Breast epithelium (tissue), 4 donors: ENCODE data around the gene FAM174B. TPM values are rescaled to one million over a fixed set of nuclear protein-coding genes. Genes with fewer than 3 reads are reported as not detected.

ENCODE experiments used
- DNase-seq, 2 donors: peaks; one replicate each; pipeline ENCODE4 v3.0.0-alpha.2; 2019; ENCODE audit warnings: low spot score in 2 of 2
- H3K27ac ChIP-seq, 2 donors: fragments of 200-600 bp; sonication (generic) in 1 of 2; one replicate each; pipeline ENCODE4 v1.5.1; 2016 to 2019; ENCODE audit warnings: mild to moderate bottlenecking in 1 of 2
- H3K27me3 ChIP-seq, 2 donors: fragments of 200-600 bp; sonication (generic) in 1 of 2; one replicate each; pipeline versions ENCODE4 v1.5.1 to v1.6.0; 2017 to 2019; ENCODE audit warnings: control low read depth in 1 of 2, mild to moderate bottlenecking in 1 of 2
- H3K36me3 ChIP-seq: fragments of 200-600 bp; one replicate; pipeline ENCODE4 v1.5.1; 2019
- H3K4me1 ChIP-seq, 2 donors: fragments of 200-600 bp; sonication (generic); one replicate each; pipeline ENCODE4 v1.5.1; 2016 to 2019; ENCODE audit warnings: control low read depth in 1 of 2
- H3K4me3 ChIP-seq, 3 donors: fragments of 200-600 bp; sonication (generic); 1 replicate in 2 of 3; 2 replicates in 1 of 3; pipeline ENCODE4 v1.5.1; 2016 to 2019; ENCODE audit warnings: mild to moderate bottlenecking in 3 of 3, moderate library complexity in 2 of 3
- H3K9me3 ChIP-seq, 2 donors: fragments of 200-600 bp; sonication (generic) in 1 of 2; one replicate each; pipeline ENCODE4 v1.5.1; 2016 to 2019; ENCODE audit warnings: control low read depth in 1 of 2
- CTCF ChIP-seq, 3 donors: fragments of 450-650 bp; IDR thresholded peaks; one replicate each; pipeline ENCODE4 v1.5.1; 2016 to 2017; ENCODE audit warnings: antibody characterized with exemption in 3 of 3, mild to moderate bottlenecking in 3 of 3, moderate library complexity in 3 of 3
- POLR2A ChIP-seq: fragments of 450-650 bp; IDR thresholded peaks from one replicate; pipeline ENCODE4 v1.6.1; 2016; ENCODE audit warnings: antibody characterized with exemption, mild to moderate bottlenecking, moderate library complexity
- POLR2AphosphoS5 ChIP-seq, 3 donors: sonication (generic); formaldehyde crosslinking; IDR thresholded peaks; one replicate each; pipeline ENCODE4 v1.6.1; 2017; ENCODE audit warnings: antibody characterized with exemption in 3 of 3
- intact Hi-C: fragments of 100-400 bp; cut with DNase I; formaldehyde crosslinking; loops from one replicate; pipeline ENCODE4 v1.15.1; 2023; ENCODE audit warnings: low total_unique reads
- total RNA-seq, 3 donors: library from RNA; depleted of rRNA; stranded (reverse); fragments of >200 nt; gene quantifications; one replicate each; pipeline ENCODE4 v1.1.0, GENCODE V29; 2016

Gene FAM174B
- total RNA-seq, result 10 to 100 TPM in 2 of 3 donors, 1 to 10 TPM in 1; 4.3 to 34.7 (median 20.6) TPM

- DNase-seq, result no peak
- Histone ChIP-seq H3K4me3 (peak within 1 kb of the TSS; percentile 52 to 86 (median 63)), H3K9me3 (no peaks in the 10 kb centered on the region), H3K27ac (peak within 1 kb of the TSS; percentile 82 to 91), H3K27me3 (no peaks in the 10 kb centered on the region), H3K4me1 (no peaks in the 10 kb centered on the region), H3K36me3 (no peaks in the 10 kb centered on the region)
- TF ChIP-seq CTCF (IDR thresholded peaks at IDR 0.05) (peak in 1 of 3 donors; percentile 21), POLR2AphosphoS5 (IDR thresholded peaks at IDR 0.05) (no peak)
- intact Hi-C loops, result loop anchor here (2.0 kb wide), 1 partner anchor 75 kb away; no protein-coding TSS in a partner anchor
Observed at GRCh38 chr15:92655178-92655995, at the start of gene FAM174B. FAM174B (minus strand) TSS chr15:92655775.

DNA sequence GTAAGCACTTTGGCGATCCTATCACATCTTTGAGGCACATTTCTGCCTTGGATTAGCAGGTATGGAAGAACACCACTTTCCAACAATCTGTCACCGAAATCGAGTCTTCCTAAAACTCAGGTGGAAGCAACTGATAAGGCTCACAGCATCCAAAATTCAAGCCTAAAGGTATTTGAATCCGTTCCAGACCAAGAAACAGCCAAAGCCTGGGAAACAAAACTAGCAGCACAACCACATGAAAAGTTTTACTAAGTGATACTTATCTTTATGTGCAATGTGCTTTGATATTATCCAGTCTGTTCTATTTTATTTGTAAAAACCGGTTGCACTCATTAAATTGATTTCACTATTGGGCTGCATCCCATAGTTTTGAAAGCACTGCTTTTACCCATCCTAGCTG lies 40.5 kb upstream of the FAM174B start:
- Histone ChIP-seq H3K36me3 (no peaks in the 10 kb centered on the region), H3K4me3 (no peak overlapping the region), H3K27ac (no peak overlapping the region), H3K4me1 (no peaks in the 10 kb centered on the region), H3K9me3 (peaks cover 3 to 5% of the 10 kb centered on the region in 2 donors), H3K27me3 (no peaks in the 10 kb centered on the region)
- TF ChIP-seq POLR2A (no peak), POLR2AphosphoS5 (IDR thresholded peaks at IDR 0.05) (no peak)
- DNase-seq, result no peak
- intact Hi-C loops, result no loop called here

DNA sequence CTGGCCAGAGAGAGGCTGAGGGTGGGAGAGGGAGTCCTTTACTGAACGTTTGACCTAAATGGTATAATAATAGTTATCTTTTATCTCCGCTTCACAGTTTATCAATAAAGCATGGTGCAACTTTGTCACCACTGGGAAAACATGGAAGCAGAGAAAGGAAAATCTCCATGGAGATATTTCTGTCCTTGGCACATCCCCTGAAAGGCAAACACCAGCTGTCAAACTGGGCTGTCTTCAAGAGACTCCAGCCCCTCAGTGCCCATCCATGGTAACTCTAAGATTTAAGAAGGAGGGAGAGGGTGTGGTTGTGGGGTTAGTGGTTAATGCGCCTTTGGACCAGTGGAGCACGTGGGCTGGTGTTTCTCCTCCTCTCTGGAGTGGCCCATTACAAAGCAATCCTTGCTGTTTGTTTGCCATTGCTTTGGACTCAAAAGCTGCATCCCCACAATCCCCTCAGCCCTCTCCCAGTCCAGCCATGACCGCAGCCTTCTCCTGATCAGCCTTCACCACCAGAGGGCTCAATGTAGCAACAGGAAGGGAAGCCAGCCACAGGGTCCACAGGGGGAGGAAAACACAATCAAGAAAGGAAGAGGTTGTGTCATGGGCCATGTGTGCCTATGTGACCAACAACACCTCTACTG lies 38.2 kb upstream of the FAM174B start:
- no peak for TF ChIP-seq POLR2AphosphoS5 (IDR thresholded peaks at IDR 0.05)
- TF ChIP-seq CTCF (IDR thresholded peaks at IDR 0.05), result no peak
- TF ChIP-seq POLR2A, result no peak
- Histone ChIP-seq H3K4me3 (no peak overlapping the region), H3K4me1 (no peaks in the 10 kb centered on the region), H3K27me3 (no peaks in the 10 kb centered on the region), H3K36me3 (no peaks in the 10 kb centered on the region), H3K9me3 (peaks cover 2% of the 10 kb centered on the region in 2 donors), H3K27ac (no peak overlapping the region)
- intact Hi-C loops, result no loop called here
- no peak for DNase-seq

DNA sequence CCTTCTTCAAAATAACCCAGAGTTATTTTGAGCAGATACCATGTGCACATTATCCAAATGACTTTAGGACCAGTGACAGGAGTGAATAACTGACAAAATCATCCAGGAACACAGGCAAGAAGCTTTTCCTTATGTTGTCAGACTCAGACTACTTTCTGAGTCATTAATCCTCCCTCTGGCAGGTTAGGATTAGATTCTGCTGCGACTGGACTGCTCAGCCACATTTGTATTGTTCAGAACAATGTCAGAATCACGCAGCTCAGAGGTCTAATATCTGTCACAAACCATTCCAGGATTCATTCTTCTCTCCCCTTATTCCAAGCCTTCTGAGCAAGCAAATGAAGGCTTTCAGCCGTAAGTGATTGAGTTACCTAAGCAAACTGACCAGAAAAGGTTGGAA lies 34.8 kb upstream of the FAM174B start:
- intact Hi-C loops, result no loop called here
- TF ChIP-seq POLR2AphosphoS5 (IDR thresholded peaks at IDR 0.05) (no peak), CTCF (IDR thresholded peaks at IDR 0.05) (no peak), POLR2A (no peak)
- no peak for DNase-seq
- Histone ChIP-seq H3K4me3 (no peak overlapping the region), H3K27ac (no peak overlapping the region), H3K36me3 (no peaks in the 10 kb centered on the region), H3K27me3 (no peaks in the 10 kb centered on the region), H3K9me3 (peaks cover 5% of the 10 kb centered on the region in 2 donors), H3K4me1 (no peaks in the 10 kb centered on the region)

DNA sequence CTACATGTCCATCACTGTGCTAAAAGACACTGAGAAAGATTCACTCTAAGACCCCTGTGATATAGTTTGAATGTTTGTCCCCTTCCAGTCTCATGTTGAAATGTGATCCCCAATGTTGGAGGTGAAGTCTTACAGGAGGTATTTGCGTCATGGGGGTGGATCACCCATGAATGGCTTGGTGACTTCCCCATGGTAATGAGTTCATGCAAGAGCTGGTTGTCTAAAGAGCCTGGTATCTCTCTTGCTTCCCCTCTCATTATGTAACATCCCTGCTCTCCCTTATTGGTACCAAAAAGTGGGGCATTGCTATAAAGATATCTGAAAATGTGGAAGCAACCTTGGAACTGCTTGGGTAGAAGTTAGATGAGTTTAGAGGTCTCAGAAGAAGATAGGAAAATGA lies 32.2 kb upstream of the FAM174B start:
- H3K27ac ChIP-seq, result no peak overlapping the region
- TF ChIP-seq CTCF (IDR thresholded peaks at IDR 0.05) (no peak), POLR2A (no peak), POLR2AphosphoS5 (IDR thresholded peaks at IDR 0.05) (no peak)
- no peaks in the 10 kb centered on the region for H3K36me3 ChIP-seq
- no peak for DNase-seq
- H3K4me1 ChIP-seq, result no peaks in the 10 kb centered on the region
- H3K4me3 ChIP-seq, result no peak overlapping the region
- no peaks in the 10 kb centered on the region for H3K27me3 ChIP-seq
- intact Hi-C loops, result no loop called here
- H3K9me3 ChIP-seq, result peaks cover 5% of the 10 kb centered on the region in 2 donors
